ENCODE results near the gene MAN2B1. TPM values are rescaled to one million over a fixed set of nuclear protein-coding genes. Genes with fewer than 3 reads are reported as not detected.
A peak's percentile ranks its signal among the peaks of the same experiment; 100 is the strongest.

Gene MAN2B1
- total RNA-seq, 1 experiment from 2014 or later = 37.5 TPM

GRCh38 chr19:12670159-12670928 is 3.8 kb upstream of the MAN2B1 start:
- H3K4me3 ChIP-seq = peak overlapping the region; percentile 93
- DNase-seq = no peak
- no peaks in the 10 kb centered on the region for H3K27me3 ChIP-seq
- peaks cover 60% of the 10 kb centered on the region for H3K36me3 ChIP-seq
- no peaks in the 10 kb centered on the region for H3K9me3 ChIP-seq

- Histone ChIP-seq H3K36me3 (peaks cover 58% of the 10 kb centered on the region), H3K4me3 (peak overlapping the region; percentile 93), H3K27me3 (no peaks in the 10 kb centered on the region), H3K9me3 (no peaks in the 10 kb centered on the region)
- DNase-seq = peak; percentile 83
These were observed 3.0 kb upstream of the MAN2B1 start for GRCh38 chr19:12669270-12670158.

- Histone ChIP-seq H3K27me3 (no peaks in the 10 kb centered on the region), H3K4me3 (peak overlapping the region; percentile 93), H3K36me3 (peaks cover 58% of the 10 kb centered on the region), H3K9me3 (no peaks in the 10 kb centered on the region)
- DNase-seq = peak; percentile 78
These were observed 2.4 kb upstream of the MAN2B1 start for GRCh38 chr19:12668932-12669269.

GRCh38 chr19:12668346-12668745 is 1.8 kb upstream of the MAN2B1 start:
- Histone ChIP-seq H3K36me3 (peaks cover 57% of the 10 kb centered on the region), H3K4me3 (peak overlapping the region; percentile 93), H3K9me3 (no peaks in the 10 kb centered on the region), H3K27me3 (no peaks in the 10 kb centered on the region)
- no peak for DNase-seq

- Histone ChIP-seq H3K4me3 (peak overlapping the region; percentile 93; the same call in 1 of the 2 replicates), H3K9me3 (no peaks in the 10 kb centered on the region), H3K27me3 (no peaks in the 10 kb centered on the region), H3K36me3 (peaks cover 59% of the 10 kb centered on the region)
- no peak for DNase-seq
These were observed 1.3 kb upstream of the MAN2B1 start for GRCh38 chr19:12667731-12668302.

- Histone ChIP-seq H3K9me3 (no peaks in the 10 kb centered on the region), H3K36me3 (peaks cover 57% of the 10 kb centered on the region), H3K4me3 (peak overlapping the region; percentile 79), H3K27me3 (no peaks in the 10 kb centered on the region)
- no peak for DNase-seq
These were observed 774 bp downstream of the MAN2B1 start for GRCh38 chr19:12665671-12666264.

- no peak overlapping the region for H3K4me3 ChIP-seq
- no peak for DNase-seq
- no peaks in the 10 kb centered on the region for H3K27me3 ChIP-seq
- no peaks in the 10 kb centered on the region for H3K9me3 ChIP-seq
- H3K36me3 ChIP-seq = peaks cover 56% of the 10 kb centered on the region
These were observed 1.3 kb downstream of the MAN2B1 start for GRCh38 chr19:12665281-12665573.

GRCh38 chr19:12664406-12665280 is 1.9 kb downstream of the MAN2B1 start:
- no peaks in the 10 kb centered on the region for H3K27me3 ChIP-seq
- H3K36me3 ChIP-seq = peaks cover 62% of the 10 kb centered on the region
- peak; percentile 58 for DNase-seq
- H3K4me3 ChIP-seq = no peak overlapping the region
- H3K9me3 ChIP-seq = no peaks in the 10 kb centered on the region

- Histone ChIP-seq H3K36me3 (peaks cover 67% of the 10 kb centered on the region), H3K4me3 (no peak overlapping the region), H3K9me3 (no peaks in the 10 kb centered on the region), H3K27me3 (no peaks in the 10 kb centered on the region)
- DNase-seq = no peak
These were observed 5.6 kb downstream of the MAN2B1 start for GRCh38 chr19:12660980-12661379.

GRCh38 chr19:12657966-12658365 is 8.6 kb downstream of the MAN2B1 start:
- H3K36me3 ChIP-seq = peaks cover 60% of the 10 kb centered on the region
- no peaks in the 10 kb centered on the region for H3K9me3 ChIP-seq
- H3K4me3 ChIP-seq = no peak overlapping the region
- no peak for DNase-seq
- H3K27me3 ChIP-seq = no peaks in the 10 kb centered on the region

- Histone ChIP-seq H3K27me3 (no peaks in the 10 kb centered on the region), H3K9me3 (no peaks in the 10 kb centered on the region), H3K4me3 (no peak overlapping the region), H3K36me3 (peaks cover 53% of the 10 kb centered on the region)
- DNase-seq = no peak
These were observed 9.5 kb downstream of the MAN2B1 start for GRCh38 chr19:12656899-12657571.

- DNase-seq = no peak
- no peak overlapping the region for H3K4me3 ChIP-seq
- H3K27me3 ChIP-seq = no peaks in the 10 kb centered on the region
- no peaks in the 10 kb centered on the region for H3K9me3 ChIP-seq
- H3K36me3 ChIP-seq = peaks cover 45% of the 10 kb centered on the region
These were observed 11.0 kb downstream of the MAN2B1 start for GRCh38 chr19:12655546-12655945.

- no peaks in the 10 kb centered on the region for H3K9me3 ChIP-seq
- peaks cover 25% of the 10 kb centered on the region for H3K36me3 ChIP-seq
- no peaks in the 10 kb centered on the region for H3K27me3 ChIP-seq
- H3K4me3 ChIP-seq = no peak overlapping the region
- DNase-seq = no peak
These were observed 14.3 kb downstream of the MAN2B1 start for GRCh38 chr19:12652219-12652618.

GRCh38 chr19:12649941-12650340 is 16.6 kb downstream of the MAN2B1 start:
- no peaks in the 10 kb centered on the region for H3K27me3 ChIP-seq
- H3K4me3 ChIP-seq = no peak overlapping the region
- H3K36me3 ChIP-seq = peaks cover 9% of the 10 kb centered on the region
- H3K9me3 ChIP-seq = no peaks in the 10 kb centered on the region
- DNase-seq = no peak

GRCh38 chr19:12648088-12648487 is 18.5 kb downstream of the MAN2B1 start:
- no peaks in the 10 kb centered on the region for H3K27me3 ChIP-seq
- DNase-seq = no peak
- no peak overlapping the region for H3K4me3 ChIP-seq

More at GRCh38 chr19:12648088-12648487, 18.5 kb downstream of the MAN2B1 start:
- Histone ChIP-seq H3K9me3 (no peaks in the 10 kb centered on the region), H3K36me3 (peaks cover 3% of the 10 kb centered on the region)

All from MG63 (cell line).